SK-N-SH (cell line): ENCODE results near the gene MAP2K5.

Experiments
- CTCF ChIP-seq: fragments of 200-600 bp; sonication (generic); IDR thresholded peaks from 2 replicates; pipeline ENCODE4 v1.6.1; 2017; ENCODE audit warnings: antibody characterized with exemption, mild to moderate bottlenecking, moderate library complexity
- JUND ChIP-seq: IDR thresholded peaks from 2 replicates; pipeline ENCODE4 v1.4.0; 2012
- POLR2AphosphoS5 ChIP-seq: IDR thresholded peaks from 2 replicates; pipeline ENCODE4 v1.6.1; 2012; ENCODE audit warnings: low read depth, low read length

- TF ChIP-seq JUND, result no peak
- TF ChIP-seq CTCF, result no peak
- no peak for TF ChIP-seq POLR2AphosphoS5
Measured at GRCh38 chr15:67641453-67641852, 99.0 kb downstream of the MAP2K5 start.
